GM23338 (cell line): ENCODE data around the gene MROH2B. TPM values are rescaled to one million over a fixed set of nuclear protein-coding genes. Genes with fewer than 3 reads are reported as not detected.

Source experiments
- ATAC-seq: fragments of 200-7000 bp; cut with Tn5 transposase; 3 replicates; pipeline ENCODE4 v1.9.1; 2020
- DNase-seq: peaks from one replicate; pipeline ENCODE4 v3.0.0-alpha.2; 2015; ENCODE audit warnings: low spot score
- H2AFZ ChIP-seq: fragments of 200-600 bp; sonication (generic); 2 replicates; pipeline ENCODE4 v1.8.0; 2016; ENCODE audit warnings: antibody characterized with exemption, mild to moderate bottlenecking, moderate library complexity
- H3F3A ChIP-seq: fragments of 200-600 bp; sonication (generic); replicated peaks from 2 replicates; pipeline ENCODE4 v1.8.0; 2017; ENCODE audit warnings: antibody characterized with exemption, mixed run types, low read depth
- H3K27ac ChIP-seq: fragments of 200-600 bp; sonication (generic); 2 replicates; pipeline ENCODE4 v1.6.1; 2016; ENCODE audit warnings: low read depth
- H3K27me3 ChIP-seq: fragments of 200-600 bp; sonication (generic); 2 replicates; pipeline ENCODE4 v1.8.0; 2016; ENCODE audit warnings: mild to moderate bottlenecking, mixed run types, moderate library complexity; ENCODE audit not compliant: insufficient read depth
- H3K36me3 ChIP-seq: fragments of 200-600 bp; sonication (generic); 2 replicates; pipeline ENCODE4 v1.8.0; 2016; ENCODE audit warnings: mild to moderate bottlenecking; ENCODE audit not compliant: insufficient read depth
- H3K4me1 ChIP-seq: fragments of 200-600 bp; sonication (generic); 2 replicates; pipeline ENCODE4 v1.8.0; 2016; ENCODE audit warnings: mild to moderate bottlenecking, moderate library complexity; ENCODE audit not compliant: insufficient read depth
- H3K4me2 ChIP-seq: fragments of 200-600 bp; sonication (generic); 2 replicates; pipeline ENCODE4 v1.7.1; 2017; ENCODE audit warnings: mixed run types
- H3K4me3 ChIP-seq: fragments of 200-600 bp; sonication (generic); 2 replicates; pipeline ENCODE4 v1.6.1; 2016; ENCODE audit warnings: mixed run types
- H3K79me2 ChIP-seq: fragments of 200-600 bp; sonication (generic); replicated peaks from 2 replicates; pipeline ENCODE4 v1.8.0; 2017; ENCODE audit warnings: mild to moderate bottlenecking; ENCODE audit not compliant: insufficient read depth
- H3K9me2 ChIP-seq: fragments of 200-600 bp; sonication (generic); 2 replicates; pipeline ENCODE4 v1.8.0; 2017; ENCODE audit not compliant: insufficient read depth
- H4K20me1 ChIP-seq: fragments of 200-600 bp; sonication (generic); replicated peaks from 2 replicates; pipeline ENCODE4 v1.8.0; 2017; ENCODE audit warnings: mild to moderate bottlenecking; ENCODE audit not compliant: insufficient read depth
- H3K27ac Mint-ChIP-seq: 2 replicates; pipeline ENCODE4 v1.8.0; 2020; ENCODE audit warnings: inconsistent platforms, mild to moderate bottlenecking, moderate library complexity, mixed read lengths
- H3K27me3 Mint-ChIP-seq: 3 replicates; pipeline ENCODE4 v1.8.0; 2022; ENCODE audit warnings: low read depth, mild to moderate bottlenecking, moderate library complexity, mixed read lengths, inconsistent platforms; ENCODE audit not compliant: insufficient read depth, poor library complexity
- H3K36me3 Mint-ChIP-seq: 3 replicates; pipeline ENCODE4 v1.8.0; 2021; ENCODE audit warnings: low read depth, mild to moderate bottlenecking, inconsistent platforms, moderate library complexity, mixed read lengths
- H3K4me1 Mint-ChIP-seq: 3 replicates; pipeline ENCODE4 v1.8.0; 2020; ENCODE audit warnings: mild to moderate bottlenecking, inconsistent platforms, mixed read lengths
- H3K4me3 Mint-ChIP-seq: 3 replicates; pipeline ENCODE4 v1.8.0; 2021; ENCODE audit warnings: moderate library complexity, mild to moderate bottlenecking, inconsistent platforms, mixed read lengths
- H3K9me3 Mint-ChIP-seq: 3 replicates; pipeline ENCODE4 v1.8.0; 2020; ENCODE audit warnings: moderate library complexity, mild to moderate bottlenecking, inconsistent platforms, mixed read lengths
- CREB1 ChIP-seq: fragments of 250-450 bp; sonication (Bioruptor Pico); IDR thresholded peaks from 2 replicates; pipeline ENCODE4 v1.5.0; 2020; ENCODE audit warnings: low read depth, mild to moderate bottlenecking, moderate library complexity
- CTCF ChIP-seq, 2 experiments: fragments of 200-600 bp in 1 of 2; sonication (generic) in 1 of 2; conservative IDR thresholded peaks; 2 replicates each; pipeline versions ENCODE4 v1.5.1 to v1.6.1; 2016 to 2017; ENCODE audit warnings: antibody characterized with exemption in 2 of 2, low read depth in 2 of 2, mild to moderate bottlenecking in 2 of 2, moderate library complexity in 1 of 2
- ETS1 ChIP-seq: IDR thresholded peaks from 2 replicates; pipeline ENCODE4 v1.6.1; 2016; ENCODE audit warnings: antibody characterized with exemption
- EZH2 ChIP-seq: fragments of 200-600 bp; sonication (generic); IDR thresholded peaks from one replicate; pipeline ENCODE4 v1.8.0; 2017; ENCODE audit warnings: antibody characterized with exemption, mild to moderate bottlenecking, low read depth; ENCODE audit not compliant: unreplicated experiment
- EZH2phosphoT487 ChIP-seq: fragments of 200-600 bp; sonication (generic); IDR thresholded peaks from one replicate; pipeline ENCODE4 v1.8.1; 2018; ENCODE audit warnings: antibody characterized with exemption; ENCODE audit not compliant: unreplicated experiment
- JUNB ChIP-seq: IDR thresholded peaks from one replicate; pipeline ENCODE4 v1.6.1; 2016; ENCODE audit warnings: antibody characterized with exemption; ENCODE audit not compliant: unreplicated experiment
- NANOG ChIP-seq: IDR thresholded peaks from 2 replicates; pipeline ENCODE4 v1.6.1; 2016; ENCODE audit warnings: antibody characterized with exemption, borderline replicate concordance
- POLR2AphosphoS5 ChIP-seq: IDR thresholded peaks from 2 replicates; pipeline ENCODE4 v1.6.1; 2016; ENCODE audit warnings: antibody characterized with exemption, low read depth
- REST ChIP-seq: IDR thresholded peaks from one replicate; pipeline ENCODE4 v1.6.1; 2018; ENCODE audit warnings: antibody characterized with exemption; ENCODE audit not compliant: unreplicated experiment
- STAT1 ChIP-seq: IDR thresholded peaks from one replicate; pipeline ENCODE4 v1.6.1; 2016; ENCODE audit warnings: antibody characterized with exemption; ENCODE audit not compliant: unreplicated experiment
- ZNF114 ChIP-seq: fragments of 250-450 bp; sonication (Bioruptor Pico); IDR thresholded peaks from 2 replicates; pipeline ENCODE4 v1.5.0; 2020; ENCODE audit warnings: mild to moderate bottlenecking, moderate library complexity
- ZNF331 ChIP-seq: fragments of 250-450 bp; sonication (Bioruptor Pico); IDR thresholded peaks from 2 replicates; pipeline ENCODE4 v1.5.0; 2020; ENCODE audit warnings: low read depth, mild to moderate bottlenecking, moderate library complexity
- ZNF462 ChIP-seq: fragments of 250-450 bp; sonication (Bioruptor Pico); IDR thresholded peaks from 2 replicates; pipeline ENCODE4 v1.5.0; 2020; ENCODE audit warnings: mild to moderate bottlenecking, moderate library complexity
- polyA plus RNA-seq: library from polyadenylated mRNA; unstranded; fragments of >200 nt; fragmentation: Nextera tagmentation; extraction: Ambion mirVana; gene quantifications from 2 replicates; pipeline ENCODE4 v1.2.1, GENCODE V29; 2016
- total RNA-seq: library from RNA; depleted of rRNA; stranded (reverse); fragments of >200 nt; shearing (Covaris generic); gene quantifications from 2 replicates; pipeline ENCODE4 v1.2.3, GENCODE V29; 2014

Gene MROH2B
- total and polyA plus RNA-seq, 2 experiments from 2014 or later: not detected

GRCh38 chr5:41094871-41095270, 23.7 kb upstream of the MROH2B start:
- Mint-ChIP-seq H3K9me3 (peaks cover 4% of the 10 kb centered on the region; the same call in 1 of the 3 replicates), H3K27ac (no peak overlapping the region), H3K36me3 (no peaks in the 10 kb centered on the region), H3K27me3 (peaks cover 2% of the 10 kb centered on the region), H3K4me3 (no peak overlapping the region), H3K4me1 (no peaks in the 10 kb centered on the region)
- H3K36me3 ChIP-seq: no peaks in the 10 kb centered on the region
- no peaks in the 10 kb centered on the region for H3F3A ChIP-seq
- no peak overlapping the region for H3K4me3 ChIP-seq
- TF ChIP-seq NANOG (no peak), ZNF331 (CRISPR knock-in tag) (no peak), STAT1 (no peak), ETS1 (no peak), JUNB (no peak), CTCF (conservative IDR thresholded peaks at IDR 0.05; ENCODE audit: low read depth in 2 of 2) (no peak), ZNF462 (CRISPR knock-in tag) (no peak), EZH2 (no peak), EZH2phosphoT487 (no peak), CREB1 (CRISPR knock-in tag) (no peak), REST (no peak), ZNF114 (no peak), POLR2AphosphoS5 (no peak)
- no peaks in the 10 kb centered on the region; the same call in 1 of the 2 replicates for H3K9me2 ChIP-seq
- no peaks in the 10 kb centered on the region for H3K27me3 ChIP-seq
- peak overlapping the region; percentile 11; the same call in 1 of the 2 replicates for H2AFZ ChIP-seq
- H3K27ac ChIP-seq: no peak overlapping the region
- H3K4me2 ChIP-seq: no peak overlapping the region
- ATAC-seq: peak; percentile 48; the same call in 2 of the 3 replicates
- H4K20me1 ChIP-seq: no peaks in the 10 kb centered on the region
- H3K79me2 ChIP-seq: no peaks in the 10 kb centered on the region
- no peaks in the 10 kb centered on the region for H3K4me1 ChIP-seq
- peak; percentile 51 for DNase-seq
